Astrocyte (in vitro differentiated cells and primary cell): ENCODE measurements around the gene MKS1. TPM values are rescaled to one million over a fixed set of nuclear protein-coding genes. Genes with fewer than 3 reads are reported as not detected.

Experiments used
- DNase-seq: peaks from one replicate; pipeline ENCODE4 v3.0.0-alpha.2; 2010; ENCODE audit warnings: low read depth
- FAIRE-seq: peaks from 2 replicates; lab custom pipeline; 2011; peaks lifted over from hg19 to GRCh38; lab: Jason Lieb, UNC
- H2AFZ ChIP-seq: 2 replicates; pipeline ENCODE4 v1.6.0; 2012; ENCODE audit warnings: low read depth, low read length, inconsistent platforms
- H3K27ac ChIP-seq: 2 replicates; pipeline ENCODE4 v1.5.1; 2011; ENCODE audit warnings: low read depth, low read length, inconsistent platforms
- H3K27me3 ChIP-seq: 2 replicates; pipeline ENCODE4 v1.6.0; 2011; ENCODE audit warnings: low read length, inconsistent platforms; ENCODE audit not compliant: insufficient read depth
- H3K36me3 ChIP-seq: 2 replicates; pipeline ENCODE4 v1.5.1; 2011; ENCODE audit warnings: low read length, inconsistent platforms; ENCODE audit not compliant: insufficient read depth
- H3K4me1 ChIP-seq: 2 replicates; pipeline ENCODE4 v1.5.1; 2011; ENCODE audit warnings: low read length, inconsistent platforms; ENCODE audit not compliant: insufficient read depth
- H3K4me2 ChIP-seq: 2 replicates; pipeline ENCODE4 v1.6.0; 2012; ENCODE audit warnings: low read length, inconsistent platforms
- H3K4me3 ChIP-seq: 2 replicates; pipeline ENCODE4 v1.5.1; 2011; ENCODE audit warnings: low read depth, mild to moderate bottlenecking, low read length, inconsistent platforms; ENCODE audit not compliant: insufficient read depth
- H3K79me2 ChIP-seq: 2 replicates; pipeline ENCODE4 v1.6.0; 2012; ENCODE audit warnings: mild to moderate bottlenecking, low read length, inconsistent platforms; ENCODE audit not compliant: insufficient read depth
- H3K9ac ChIP-seq: 2 replicates; pipeline ENCODE4 v1.6.0; 2012; ENCODE audit warnings: mild to moderate bottlenecking, low read length, inconsistent platforms
- H3K9me3 ChIP-seq: 2 replicates; pipeline ENCODE4 v1.5.1; 2012; ENCODE audit warnings: low read depth, mild to moderate bottlenecking, low read length, inconsistent platforms; ENCODE audit not compliant: insufficient read depth
- H4K20me1 ChIP-seq: 2 replicates; pipeline ENCODE4 v1.6.0; 2012; ENCODE audit warnings: low read length, inconsistent platforms; ENCODE audit not compliant: insufficient read depth
- H3K27ac Mint-ChIP-seq: one replicate; pipeline ENCODE4 v1.8.0; 2021; ENCODE audit warnings: mild to moderate bottlenecking, mixed read lengths; ENCODE audit not compliant: unreplicated experiment
- H3K27me3 Mint-ChIP-seq: one replicate; pipeline ENCODE4 v1.8.0; 2021; ENCODE audit warnings: low read depth, mixed read lengths; ENCODE audit not compliant: unreplicated experiment
- H3K36me3 Mint-ChIP-seq: one replicate; pipeline ENCODE4 v1.8.0; 2021; ENCODE audit warnings: low read depth, mixed read lengths; ENCODE audit not compliant: unreplicated experiment
- H3K4me1 Mint-ChIP-seq: one replicate; pipeline ENCODE4 v1.8.0; 2021; ENCODE audit warnings: low read depth, mixed read lengths; ENCODE audit not compliant: unreplicated experiment
- H3K4me3 Mint-ChIP-seq: one replicate; pipeline ENCODE4 v1.8.0; 2021; ENCODE audit warnings: mild to moderate bottlenecking, moderate library complexity, mixed read lengths; ENCODE audit not compliant: unreplicated experiment
- H3K9me3 Mint-ChIP-seq: one replicate; pipeline ENCODE4 v1.8.0; 2021; ENCODE audit warnings: mild to moderate bottlenecking, mixed read lengths; ENCODE audit not compliant: unreplicated experiment
- EZH2 ChIP-seq: IDR thresholded peaks from 2 replicates; pipeline ENCODE4 v1.6.1; 2012; ENCODE audit warnings: mild to moderate bottlenecking, low read length, inconsistent platforms; ENCODE audit not compliant: insufficient read depth
- total RNA-seq: library from RNA; stranded (reverse); gene quantifications from 2 replicates; pipeline ENCODE4 v1.2.1, GENCODE V29; 2021
- TF ChIP-seq, protein P1 (sequence below): IDR thresholded peaks from 2 replicates; pipeline ENCODE4 v1.5.1; 2011; ENCODE audit warnings: low read depth, mild to moderate bottlenecking, inconsistent platforms, low read length, moderate library complexity; ENCODE audit not compliant: insufficient read depth

The MKS1 gene
- total RNA-seq, 1 donor from 2014 or later = 12.0 TPM

DNA sequence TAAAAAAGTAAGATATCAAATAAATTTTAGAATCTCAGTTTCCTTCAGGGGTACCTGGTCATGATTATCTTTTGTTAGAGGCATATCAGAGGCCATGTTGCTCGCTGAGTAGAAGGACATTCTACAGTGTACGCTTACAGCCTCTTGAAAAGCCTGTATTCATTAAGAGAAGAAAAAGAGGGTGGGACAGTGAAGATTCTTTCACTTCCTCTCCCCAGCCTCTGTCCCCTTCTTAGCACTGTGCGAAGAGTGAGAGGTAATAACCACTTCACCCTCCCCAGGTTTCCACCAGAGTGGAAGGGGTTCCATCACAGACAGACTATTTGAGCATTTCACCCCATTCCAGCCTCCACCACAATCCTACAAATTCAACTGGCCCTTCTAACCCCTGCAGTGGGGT lies 14.5 kb upstream of the MKS1 start:
- Histone ChIP-seq H3K4me1 (peaks cover 11% of the 10 kb centered on the region), H3K27me3 (peaks cover 18% of the 10 kb centered on the region), H3K4me2 (no peak overlapping the region), H2AFZ (no peak overlapping the region), H3K36me3 (no peaks in the 10 kb centered on the region), H3K4me3 (no peak overlapping the region), H3K9ac (no peak overlapping the region), H4K20me1 (no peaks in the 10 kb centered on the region), H3K79me2 (no peaks in the 10 kb centered on the region), H3K9me3 (no peaks in the 10 kb centered on the region), H3K27ac (no peak overlapping the region)
- DNase-seq (no peak), FAIRE-seq (no peak)
- Mint-ChIP-seq H3K4me1 (peaks cover 20% of the 10 kb centered on the region), H3K27ac (no peak overlapping the region), H3K27me3 (peaks cover 20% of the 10 kb centered on the region), H3K9me3 (no peaks in the 10 kb centered on the region), H3K36me3 (no peaks in the 10 kb centered on the region), H3K4me3 (no peak overlapping the region)
- no peak for TF ChIP-seq EZH2

DNA sequence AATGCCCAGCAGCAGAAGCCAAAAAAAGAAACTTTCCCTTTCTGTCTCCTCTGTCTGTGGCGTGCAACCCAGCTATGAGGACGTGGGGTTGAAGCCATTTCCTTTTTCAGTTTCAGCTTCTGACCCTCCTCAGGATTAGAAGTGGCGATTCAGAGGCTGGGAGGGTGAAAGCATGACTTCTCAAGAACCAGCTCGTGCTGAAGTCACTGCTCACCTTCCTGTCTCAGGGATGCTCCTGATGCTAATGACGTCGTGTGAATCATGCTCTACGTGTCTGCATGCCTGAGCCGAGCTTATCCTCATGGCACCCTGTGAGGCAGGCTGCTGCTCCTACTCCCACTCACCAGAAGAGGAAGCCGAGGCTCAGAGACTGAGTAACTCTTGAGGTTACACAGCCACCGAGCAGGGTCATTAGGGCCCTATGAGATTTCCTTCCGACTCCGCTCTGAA lies 13.7 kb upstream of the MKS1 start:
- H3K27ac Mint-ChIP-seq = peak overlapping the region; percentile 75
- TF ChIP-seq EZH2 = no peak
- TF ChIP-seq, protein P1, sequence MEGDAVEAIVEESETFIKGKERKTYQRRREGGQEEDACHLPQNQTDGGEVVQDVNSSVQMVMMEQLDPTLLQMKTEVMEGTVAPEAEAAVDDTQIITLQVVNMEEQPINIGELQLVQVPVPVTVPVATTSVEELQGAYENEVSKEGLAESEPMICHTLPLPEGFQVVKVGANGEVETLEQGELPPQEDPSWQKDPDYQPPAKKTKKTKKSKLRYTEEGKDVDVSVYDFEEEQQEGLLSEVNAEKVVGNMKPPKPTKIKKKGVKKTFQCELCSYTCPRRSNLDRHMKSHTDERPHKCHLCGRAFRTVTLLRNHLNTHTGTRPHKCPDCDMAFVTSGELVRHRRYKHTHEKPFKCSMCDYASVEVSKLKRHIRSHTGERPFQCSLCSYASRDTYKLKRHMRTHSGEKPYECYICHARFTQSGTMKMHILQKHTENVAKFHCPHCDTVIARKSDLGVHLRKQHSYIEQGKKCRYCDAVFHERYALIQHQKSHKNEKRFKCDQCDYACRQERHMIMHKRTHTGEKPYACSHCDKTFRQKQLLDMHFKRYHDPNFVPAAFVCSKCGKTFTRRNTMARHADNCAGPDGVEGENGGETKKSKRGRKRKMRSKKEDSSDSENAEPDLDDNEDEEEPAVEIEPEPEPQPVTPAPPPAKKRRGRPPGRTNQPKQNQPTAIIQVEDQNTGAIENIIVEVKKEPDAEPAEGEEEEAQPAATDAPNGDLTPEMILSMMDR = no peak
- peaks cover 16% of the 10 kb centered on the region for H3K27me3 Mint-ChIP-seq
- peaks cover 11% of the 10 kb centered on the region for H3K4me1 ChIP-seq
- DNase-seq = peak; percentile 90
- no peaks in the 10 kb centered on the region for H3K79me2 ChIP-seq
- peak overlapping the region; percentile 53 for H3K27ac ChIP-seq
- H3K9me3 Mint-ChIP-seq = no peaks in the 10 kb centered on the region
- peak overlapping the region; percentile 49 for H3K4me2 ChIP-seq
- H3K36me3 Mint-ChIP-seq = no peaks in the 10 kb centered on the region
- no peaks in the 10 kb centered on the region for H4K20me1 ChIP-seq
- no peak for FAIRE-seq
- H3K9me3 ChIP-seq = no peaks in the 10 kb centered on the region
- no peak overlapping the region for H3K4me3 Mint-ChIP-seq
- H3K36me3 ChIP-seq = no peaks in the 10 kb centered on the region
- peak overlapping the region; percentile 38 for H3K9ac ChIP-seq
- peaks cover 20% of the 10 kb centered on the region for H3K4me1 Mint-ChIP-seq
- peaks cover 10% of the 10 kb centered on the region for H3K27me3 ChIP-seq
- no peak overlapping the region for H3K4me3 ChIP-seq
- H2AFZ ChIP-seq = peak overlapping the region; percentile 58

DNA sequence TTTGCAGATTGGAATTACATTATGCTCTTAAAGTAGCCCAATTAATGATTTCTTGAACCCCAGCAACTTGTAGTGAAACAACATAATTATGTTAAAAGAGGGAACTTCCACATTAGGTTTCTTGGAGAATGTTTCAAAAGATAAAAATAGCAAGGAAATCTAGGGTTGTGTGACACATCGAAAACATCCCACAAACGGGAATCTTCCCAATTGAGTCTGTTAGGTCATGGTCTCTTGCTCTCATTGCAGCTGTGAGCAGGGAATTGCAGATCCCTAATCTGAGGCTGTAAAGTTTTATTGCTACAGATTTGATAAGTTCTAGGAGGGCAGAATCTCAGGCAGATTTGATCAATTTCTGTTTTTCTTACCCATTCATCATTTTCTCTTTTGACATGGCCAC lies 12.6 kb upstream of the MKS1 start:
- no peak overlapping the region for H3K27ac ChIP-seq
- H3K4me1 ChIP-seq = peaks cover 11% of the 10 kb centered on the region

More for the DNA sequence above, 12.6 kb upstream of the MKS1 start:
- peak; percentile 41 for DNase-seq
- H3K9me3 Mint-ChIP-seq = no peaks in the 10 kb centered on the region
- Histone ChIP-seq H3K9me3 (no peaks in the 10 kb centered on the region), H3K4me3 (no peak overlapping the region), H3K4me2 (peak overlapping the region; percentile 19), H4K20me1 (no peaks in the 10 kb centered on the region), H3K9ac (peak overlapping the region; percentile 38), H2AFZ (no peak overlapping the region), H3K79me2 (no peaks in the 10 kb centered on the region), H3K27me3 (peaks cover 4% of the 10 kb centered on the region), H3K36me3 (no peaks in the 10 kb centered on the region)
- no peaks in the 10 kb centered on the region for H3K36me3 Mint-ChIP-seq
- peaks cover 20% of the 10 kb centered on the region for H3K4me1 Mint-ChIP-seq
- H3K27ac Mint-ChIP-seq = peak overlapping the region; percentile 58
- no peak overlapping the region for H3K4me3 Mint-ChIP-seq
- TF ChIP-seq EZH2 = no peak
- TF ChIP-seq, protein P1 = no peak
- H3K27me3 Mint-ChIP-seq = peaks cover 7% of the 10 kb centered on the region
- FAIRE-seq = no peak
